ENCODE measurements around the gene SGMS1. TPM values are rescaled to one million over a fixed set of nuclear protein-coding genes. Genes with fewer than 3 reads are reported as not detected.
"Not testable (repeated sequence)": the region's sequence is repeated elsewhere in the genome, so short reads cannot be mapped to it uniquely, and the experiment has no call there.

Gene SGMS1
- total RNA-seq, 1 donor from 2014 or later = 78.8 TPM

- no peak for DNase-seq (ENCODE audit: low spot score)
Observed at GRCh38 chr10:50510517-50511473, 113.0 kb downstream of the SGMS1 start.

GRCh38 chr10:50508315-50509051 lies 115.3 kb downstream of the SGMS1 start:
- no peak for DNase-seq (ENCODE audit: low spot score)

- no peak for DNase-seq (ENCODE audit: low spot score)
Observed at GRCh38 chr10:50506861-50507573, 116.7 kb downstream of the SGMS1 start.

- DNase-seq (ENCODE audit: low spot score) = no peak
Observed at GRCh38 chr10:50504389-50504788, 119.4 kb downstream of the SGMS1 start.

- no peak for DNase-seq (ENCODE audit: low spot score)
Observed at GRCh38 chr10:50503661-50504320, 120.0 kb downstream of the SGMS1 start.

- not testable (repeated sequence) for DNase-seq (ENCODE audit: low spot score)
Observed at GRCh38 chr10:50503156-50503555, 120.6 kb downstream of the SGMS1 start.

GRCh38 chr10:50501924-50502452 lies 121.8 kb downstream of the SGMS1 start:
- no peak for DNase-seq (ENCODE audit: low spot score)

- no peak for DNase-seq (ENCODE audit: low spot score)
Observed at GRCh38 chr10:50501478-50501877, 122.3 kb downstream of the SGMS1 start.

GRCh38 chr10:50498465-50498864 lies 125.3 kb downstream of the SGMS1 start:
- DNase-seq (ENCODE audit: low spot score) = no peak

GRCh38 chr10:50497758-50498157 lies 126.0 kb downstream of the SGMS1 start:
- DNase-seq (ENCODE audit: low spot score) = no peak

GRCh38 chr10:50496228-50496627 lies 127.5 kb downstream of the SGMS1 start:
- DNase-seq (ENCODE audit: low spot score) = no peak

- DNase-seq (ENCODE audit: low spot score) = no peak
Observed at GRCh38 chr10:50490241-50490640, 133.5 kb downstream of the SGMS1 start.

- not testable (repeated sequence) for DNase-seq (ENCODE audit: low spot score)
Observed at GRCh38 chr10:50484550-50484949, 139.2 kb downstream of the SGMS1 start.

- DNase-seq (ENCODE audit: low spot score) = no peak
Observed at GRCh38 chr10:50480054-50481007, 143.4 kb downstream of the SGMS1 start.

GRCh38 chr10:50477287-50478203 lies 146.2 kb downstream of the SGMS1 start:
- DNase-seq (ENCODE audit: low spot score) = no peak

GRCh38 chr10:50473756-50474155 lies 150.0 kb downstream of the SGMS1 start:
- DNase-seq (ENCODE audit: low spot score) = no peak

GRCh38 chr10:50472914-50473313 lies 150.8 kb downstream of the SGMS1 start:
- no peak for DNase-seq (ENCODE audit: low spot score)

- DNase-seq (ENCODE audit: low spot score) = no peak
Observed at GRCh38 chr10:50471583-50471975, 152.2 kb downstream of the SGMS1 start.

All from ureter (tissue), 1 donor.